LNCaP clone FGC (cell line): Measurements from ENCODE around the gene NIN.
A peak's percentile ranks its signal among the peaks of the same experiment; 100 is the strongest.

Experiments
- DNase-seq: peaks from one replicate; pipeline ENCODE4 v3.0.0-alpha.2; 2011; ENCODE audit warnings: low read depth
- H3K4me3 ChIP-seq: 2 replicates; pipeline ENCODE4 v1.5.1; 2011; ENCODE audit warnings: mild to moderate bottlenecking, low read depth, low read length, control low read depth
- CTCF ChIP-seq: IDR thresholded peaks from 2 replicates; pipeline ENCODE4 v1.5.1; 2012; ENCODE audit warnings: mild to moderate bottlenecking; ENCODE audit not compliant: control insufficient read depth, insufficient read depth; ENCODE audit errors: extremely low read depth

The NIN gene

DNA sequence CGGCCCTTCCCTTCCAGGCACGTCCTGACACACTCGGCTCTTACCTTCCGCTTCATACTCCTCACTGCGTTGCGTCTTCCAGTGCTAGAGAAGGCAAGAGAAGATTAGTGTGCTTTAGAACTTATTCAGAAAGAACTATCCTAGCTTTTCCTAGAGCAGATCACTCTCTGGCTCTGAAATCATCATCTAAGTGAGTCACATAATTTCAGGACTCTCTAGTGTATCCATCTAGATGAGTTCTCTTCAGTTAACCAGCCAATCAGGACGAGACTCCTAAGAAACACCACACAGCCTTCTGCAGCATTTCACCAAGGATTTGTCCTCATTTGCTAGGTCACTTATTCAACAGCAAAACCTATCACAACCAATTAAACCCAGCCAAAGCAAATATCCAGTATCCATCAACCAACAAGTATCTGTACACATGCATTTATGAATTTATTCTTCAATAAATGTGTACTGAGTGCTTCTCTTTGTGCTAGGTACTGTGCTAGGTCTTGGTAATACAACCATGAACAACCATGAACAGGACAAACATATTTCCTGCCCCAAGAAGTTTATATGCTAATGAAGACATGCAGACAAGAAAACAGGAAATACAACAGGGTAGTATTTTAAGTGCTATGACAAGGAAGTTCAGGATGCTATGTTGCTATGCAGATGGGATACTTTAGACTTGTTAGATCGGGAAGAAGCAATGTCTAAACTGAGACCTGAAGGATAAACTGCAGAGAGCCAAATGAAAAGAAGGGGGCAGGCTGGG, 52.1 kb downstream of the NIN start:
- no peak for TF ChIP-seq CTCF
- H3K4me3 ChIP-seq, result no peak overlapping the region

GRCh38 chr14:50776522-50776921, 54.4 kb downstream of the NIN start:
- no peak for DNase-seq
- TF ChIP-seq CTCF, result no peak
- H3K4me3 ChIP-seq, result no peak overlapping the region

More for the DNA sequence above, 52.1 kb downstream of the NIN start:
- no peak for DNase-seq

DNA sequence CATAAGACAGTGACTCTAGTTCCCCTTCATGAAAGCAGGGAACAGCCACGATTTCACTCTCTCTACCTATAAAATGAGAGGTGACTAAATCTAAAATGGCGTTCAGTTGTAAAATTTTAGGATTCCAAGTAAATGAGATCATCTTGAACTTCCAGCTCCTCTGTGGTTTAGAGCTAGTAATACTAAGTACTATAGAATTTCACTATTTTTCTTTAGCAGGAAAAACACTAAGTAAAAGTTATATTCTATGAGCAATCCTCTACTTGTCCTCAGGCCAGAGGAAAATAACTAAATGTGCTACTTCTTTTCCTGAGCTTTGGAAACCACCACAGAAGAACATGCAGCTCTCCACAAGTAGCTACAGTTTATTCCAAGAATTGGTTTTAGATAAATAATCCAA, 55.6 kb downstream of the NIN start:
- no peak for TF ChIP-seq CTCF
- DNase-seq, result no peak
- H3K4me3 ChIP-seq, result no peak overlapping the region

- H3K4me3 ChIP-seq, result no peak overlapping the region
- no peak for TF ChIP-seq CTCF
- no peak for DNase-seq
Observed at GRCh38 chr14:50774542-50775267, 56.3 kb downstream of the NIN start.

DNA sequence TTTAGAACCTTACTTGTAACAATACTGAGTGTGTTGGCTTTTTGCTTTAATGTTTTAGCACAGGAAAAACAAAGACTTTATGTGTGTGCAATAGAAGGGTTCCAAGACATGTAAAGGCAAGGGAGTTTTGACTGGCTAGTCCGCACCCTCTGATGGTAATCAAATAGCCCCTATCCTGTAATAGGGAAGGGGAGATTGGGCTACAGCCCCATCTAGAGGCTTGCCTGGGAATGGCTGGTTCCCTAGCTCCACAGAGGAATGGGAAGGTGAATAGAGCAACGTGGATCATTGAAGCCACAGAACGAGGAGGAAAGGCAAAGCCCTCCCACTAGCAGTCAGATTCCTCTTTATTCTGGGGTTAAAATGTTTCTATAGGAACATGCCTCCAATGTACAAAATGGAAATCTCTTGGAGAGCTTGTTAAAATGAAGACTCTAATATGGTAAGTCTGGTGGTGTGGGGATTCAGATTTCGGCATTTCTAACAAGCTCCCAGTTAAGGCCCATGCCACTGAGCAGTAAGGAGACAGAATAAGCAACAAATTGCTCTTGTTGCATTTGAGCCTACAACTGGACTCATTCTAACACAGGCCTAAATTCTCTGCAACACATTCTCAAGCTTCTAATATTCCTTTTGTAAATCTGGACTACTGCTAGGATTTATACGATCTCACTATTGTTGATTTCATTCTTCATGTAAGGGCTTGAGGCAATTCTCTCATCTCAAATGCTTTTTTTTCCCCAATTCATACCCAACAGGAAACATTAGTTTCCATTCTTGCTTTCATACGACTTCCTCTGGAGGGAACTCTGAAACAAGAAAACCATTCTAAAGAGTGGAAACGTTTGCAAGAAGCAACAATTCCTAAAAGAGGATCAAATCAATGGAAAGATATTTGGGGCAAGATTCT, 57.1 kb downstream of the NIN start:
- peak; percentile 94 for TF ChIP-seq CTCF
- H3K4me3 ChIP-seq, result no peak overlapping the region
- no peak for DNase-seq

DNA sequence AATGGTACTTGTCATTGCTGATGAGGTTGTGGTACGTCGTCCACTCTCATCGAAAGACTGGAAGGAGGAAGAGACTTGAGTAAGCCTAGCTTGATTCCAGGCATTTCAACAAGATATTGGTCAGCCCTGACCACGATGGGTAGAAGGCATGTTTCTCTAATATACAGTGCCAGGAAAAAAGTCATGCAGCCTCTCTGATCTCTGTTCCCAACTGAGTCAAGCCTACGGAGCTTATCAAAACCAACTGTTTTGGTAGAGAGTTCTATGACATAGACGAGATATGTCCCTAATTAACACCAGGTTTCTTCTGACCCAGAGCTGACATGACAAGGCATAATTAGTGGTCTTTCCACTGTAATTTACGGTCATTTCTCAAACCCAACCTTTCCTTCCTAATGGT, 58.5 kb downstream of the NIN start:
- no peak overlapping the region for H3K4me3 ChIP-seq
- no peak for DNase-seq
- TF ChIP-seq CTCF, result no peak
